Muscle layer of duodenum (tissue), 2 donors: ENCODE data around the gene CCDC158.
A peak's percentile ranks its signal among the peaks of the same experiment; 100 is the strongest.

Experiments
- H3K27ac ChIP-seq: one replicate; pipeline ENCODE4 v1.7.0; 2013; ENCODE audit warnings: mild to moderate bottlenecking, low read length
- H3K27me3 ChIP-seq: one replicate; pipeline ENCODE4 v1.7.0; 2013; ENCODE audit warnings: low read depth, mild to moderate bottlenecking, control low read depth, low read length
- H3K36me3 ChIP-seq, 2 donors: one replicate each; pipeline ENCODE4 v1.7.0; 2013; ENCODE audit warnings: low read length in 2 of 2, control low read depth in 1 of 2, mild to moderate bottlenecking in 1 of 2; ENCODE audit not compliant: insufficient read depth in 2 of 2, control insufficient read depth in 1 of 2
- H3K4me1 ChIP-seq, 2 donors: one replicate each; pipeline ENCODE4 v1.7.0; 2013; ENCODE audit warnings: low read length in 2 of 2, mild to moderate bottlenecking in 2 of 2, control low read depth in 1 of 2, moderate library complexity in 1 of 2; ENCODE audit not compliant: insufficient read depth in 2 of 2, control insufficient read depth in 1 of 2
- H3K4me3 ChIP-seq, 2 donors: one replicate each; pipeline ENCODE4 v1.7.0; 2013; ENCODE audit warnings: low read length in 2 of 2, low read depth in 1 of 2, mild to moderate bottlenecking in 1 of 2
- H3K9me3 ChIP-seq, 2 donors: one replicate each; pipeline ENCODE4 v1.7.0; 2013; ENCODE audit warnings: low read length in 2 of 2, control low read depth in 1 of 2, mild to moderate bottlenecking in 1 of 2; ENCODE audit not compliant: control insufficient read depth in 1 of 2
- donor health status: healthy.

CCDC158 gene

GRCh38 chr4:76325072-76325471 is 95.9 kb downstream of the CCDC158 start:
- no peaks in the 10 kb centered on the region for H3K4me1 ChIP-seq
- H3K27me3 ChIP-seq, result no peaks in the 10 kb centered on the region
- no peak overlapping the region for H3K4me3 ChIP-seq
- no peaks in the 10 kb centered on the region for H3K36me3 ChIP-seq
- no peak overlapping the region for H3K27ac ChIP-seq
- H3K9me3 ChIP-seq, result peaks cover 10 to 12% of the 10 kb centered on the region in 2 donors

GRCh38 chr4:76322236-76322635 is 98.7 kb downstream of the CCDC158 start:
- Histone ChIP-seq H3K27ac (no peak overlapping the region), H3K27me3 (no peaks in the 10 kb centered on the region), H3K4me1 (no peaks in the 10 kb centered on the region), H3K36me3 (no peaks in the 10 kb centered on the region), H3K4me3 (no peak overlapping the region), H3K9me3 (peaks cover 10 to 12% of the 10 kb centered on the region in 2 donors)

- H3K4me3 ChIP-seq, result no peak overlapping the region
- H3K27me3 ChIP-seq, result no peaks in the 10 kb centered on the region
- H3K4me1 ChIP-seq, result no peaks in the 10 kb centered on the region
- no peaks in the 10 kb centered on the region for H3K36me3 ChIP-seq
- H3K9me3 ChIP-seq, result peaks cover 0 to 5% of the 10 kb centered on the region in 2 donors
- H3K27ac ChIP-seq, result no peak overlapping the region
These were observed 104.8 kb downstream of the CCDC158 start for GRCh38 chr4:76316131-76316530.

- H3K27ac ChIP-seq, result no peak overlapping the region
- peaks cover 0 to under 1% of the 10 kb centered on the region in 2 donors for H3K9me3 ChIP-seq
- no peak overlapping the region for H3K4me3 ChIP-seq
- no peaks in the 10 kb centered on the region for H3K4me1 ChIP-seq
- peaks cover 3 to 4% of the 10 kb centered on the region in 2 donors for H3K36me3 ChIP-seq
- H3K27me3 ChIP-seq, result no peaks in the 10 kb centered on the region
These were observed 105.5 kb downstream of the CCDC158 start for GRCh38 chr4:76315267-76315918.

GRCh38 chr4:76313547-76313946 is 107.4 kb downstream of the CCDC158 start:
- H3K9me3 ChIP-seq, result no peaks in the 10 kb centered on the region
- H3K4me3 ChIP-seq, result no peak overlapping the region
- H3K36me3 ChIP-seq, result peaks cover 8% of the 10 kb centered on the region in 2 donors
- H3K27ac ChIP-seq, result no peak overlapping the region
- no peaks in the 10 kb centered on the region for H3K27me3 ChIP-seq
- H3K4me1 ChIP-seq, result peaks cover 2 to 3% of the 10 kb centered on the region in 2 donors

GRCh38 chr4:76312457-76312856 is 108.5 kb downstream of the CCDC158 start:
- no peak overlapping the region for H3K27ac ChIP-seq
- H3K4me1 ChIP-seq, result peaks cover 8% of the 10 kb centered on the region in 2 donors

GRCh38 chr4:76311896-76312331 is 109.0 kb downstream of the CCDC158 start:
- no peak overlapping the region for H3K27ac ChIP-seq
- H3K4me1 ChIP-seq, result peaks cover 8 to 11% of the 10 kb centered on the region in 2 donors
- no peaks in the 10 kb centered on the region for H3K9me3 ChIP-seq
- no peaks in the 10 kb centered on the region for H3K27me3 ChIP-seq
- H3K36me3 ChIP-seq, result peaks cover 8% of the 10 kb centered on the region in 2 donors
- H3K4me3 ChIP-seq, result no peak overlapping the region

More at GRCh38 chr4:76312457-76312856, 108.5 kb downstream of the CCDC158 start:
- Histone ChIP-seq H3K4me3 (no peak overlapping the region), H3K9me3 (no peaks in the 10 kb centered on the region), H3K36me3 (peaks cover 8% of the 10 kb centered on the region in 2 donors), H3K27me3 (no peaks in the 10 kb centered on the region)

GRCh38 chr4:76310683-76311082 is 110.3 kb downstream of the CCDC158 start:
- Histone ChIP-seq H3K9me3 (no peaks in the 10 kb centered on the region), H3K36me3 (peaks cover 8% of the 10 kb centered on the region in 2 donors), H3K4me3 (no peak overlapping the region), H3K4me1 (peaks cover 8 to 12% of the 10 kb centered on the region in 2 donors), H3K27ac (no peak overlapping the region), H3K27me3 (no peaks in the 10 kb centered on the region)

- Histone ChIP-seq H3K4me3 (no peak overlapping the region), H3K27ac (no peak overlapping the region)
These were observed 110.9 kb downstream of the CCDC158 start for GRCh38 chr4:76309939-76310550.

GRCh38 chr4:76308548-76308947 is 112.4 kb downstream of the CCDC158 start:
- Histone ChIP-seq H3K27ac (no peak overlapping the region), H3K4me1 (peaks cover 15 to 17% of the 10 kb centered on the region in 2 donors), H3K36me3 (peaks cover 8% of the 10 kb centered on the region in 2 donors), H3K27me3 (no peaks in the 10 kb centered on the region), H3K9me3 (no peaks in the 10 kb centered on the region), H3K4me3 (peak overlapping the region; percentile 31 to 91)

More at GRCh38 chr4:76309939-76310550, 110.9 kb downstream of the CCDC158 start:
- H3K4me1 ChIP-seq, result peaks cover 13 to 17% of the 10 kb centered on the region in 2 donors
- H3K9me3 ChIP-seq, result no peaks in the 10 kb centered on the region
- H3K27me3 ChIP-seq, result no peaks in the 10 kb centered on the region
- peaks cover 8% of the 10 kb centered on the region in 2 donors for H3K36me3 ChIP-seq

- H3K4me1 ChIP-seq, result peaks cover 15 to 17% of the 10 kb centered on the region in 2 donors
- peaks cover 8% of the 10 kb centered on the region in 2 donors for H3K36me3 ChIP-seq
- peak overlapping the region; percentile 78 to 91 for H3K4me3 ChIP-seq
- H3K27me3 ChIP-seq, result no peaks in the 10 kb centered on the region
- H3K27ac ChIP-seq, result peak overlapping the region; percentile 42
- no peaks in the 10 kb centered on the region for H3K9me3 ChIP-seq
These were observed 113.3 kb downstream of the CCDC158 start for GRCh38 chr4:76307660-76308014.
